GM19099 (cell line): ENCODE results near the gene PDAP1.

Experiments
- POLR2A ChIP-seq: IDR thresholded peaks from 3 replicates; pipeline ENCODE4 v1.6.1; 2011; ENCODE audit warnings: low read depth; ENCODE audit not compliant: insufficient read length; ENCODE audit errors: extremely low read depth

Gene PDAP1

DNA sequence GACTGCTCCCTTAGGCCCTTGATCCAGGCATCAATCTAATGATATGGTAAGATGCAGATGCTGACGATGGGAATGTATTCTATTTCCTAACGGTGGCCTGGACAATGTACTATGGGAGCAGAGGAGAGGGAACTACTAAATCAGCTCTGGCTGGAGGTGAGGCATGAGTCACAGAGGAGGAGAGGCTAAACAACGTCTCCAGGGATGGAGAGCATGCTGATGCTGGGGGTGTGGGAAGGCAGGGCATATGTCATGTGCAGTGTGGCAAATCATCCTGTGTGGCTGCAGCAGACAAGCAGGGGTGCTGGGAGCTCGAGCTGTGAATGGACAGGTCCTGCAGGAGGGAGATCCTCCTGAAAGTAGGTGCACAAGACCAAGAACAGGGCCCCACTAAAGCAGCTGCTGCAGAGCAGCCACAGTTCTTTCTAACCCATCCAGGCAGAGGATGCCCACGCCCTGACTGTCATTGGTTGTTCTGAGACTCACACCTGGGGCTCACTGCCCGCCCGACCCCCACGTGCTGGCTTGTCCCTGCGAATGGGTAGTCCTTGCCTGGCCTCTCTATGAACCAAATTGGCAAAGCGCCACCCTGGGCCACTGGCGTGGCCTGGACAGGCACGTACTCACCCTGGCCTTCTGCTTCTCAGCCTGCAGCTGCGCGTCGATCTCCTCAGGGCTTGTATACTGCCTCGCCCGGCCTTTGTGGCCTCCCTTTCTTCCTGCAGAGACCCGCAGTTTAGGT, 4.0 kb downstream of the PDAP1 start:
- no peak for TF ChIP-seq POLR2A

GRCh38 chr7:99403764-99404163, 4.6 kb downstream of the PDAP1 start:
- TF ChIP-seq POLR2A = no peak

- TF ChIP-seq POLR2A = no peak
These were observed 5.5 kb downstream of the PDAP1 start for GRCh38 chr7:99402854-99403253.

DNA sequence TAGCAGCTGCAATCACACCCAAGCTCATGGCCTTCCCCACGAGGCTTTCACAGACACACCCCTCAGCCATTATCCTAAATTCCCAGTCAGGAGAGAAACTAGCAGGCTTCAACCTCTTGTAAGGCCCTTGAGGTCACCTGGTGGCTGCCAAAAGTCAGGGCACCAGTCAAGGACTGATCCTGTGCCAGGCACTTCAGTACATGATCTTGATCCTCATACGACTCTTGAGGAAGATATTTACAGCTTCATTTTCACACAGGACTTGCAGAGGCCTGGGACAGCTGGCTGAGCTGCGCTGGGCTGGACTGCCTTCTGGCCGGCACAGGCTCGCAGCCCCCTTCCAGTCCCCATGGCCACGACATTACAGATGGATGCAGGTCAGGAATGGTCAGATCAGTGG, 8.8 kb downstream of the PDAP1 start:
- TF ChIP-seq POLR2A = no peak

- TF ChIP-seq POLR2A = no peak
These were observed 9.4 kb downstream of the PDAP1 start for GRCh38 chr7:99398891-99399445.

- TF ChIP-seq POLR2A = peak; percentile 16
These were observed 11.0 kb downstream of the PDAP1 start for GRCh38 chr7:99397297-99397983.

DNA sequence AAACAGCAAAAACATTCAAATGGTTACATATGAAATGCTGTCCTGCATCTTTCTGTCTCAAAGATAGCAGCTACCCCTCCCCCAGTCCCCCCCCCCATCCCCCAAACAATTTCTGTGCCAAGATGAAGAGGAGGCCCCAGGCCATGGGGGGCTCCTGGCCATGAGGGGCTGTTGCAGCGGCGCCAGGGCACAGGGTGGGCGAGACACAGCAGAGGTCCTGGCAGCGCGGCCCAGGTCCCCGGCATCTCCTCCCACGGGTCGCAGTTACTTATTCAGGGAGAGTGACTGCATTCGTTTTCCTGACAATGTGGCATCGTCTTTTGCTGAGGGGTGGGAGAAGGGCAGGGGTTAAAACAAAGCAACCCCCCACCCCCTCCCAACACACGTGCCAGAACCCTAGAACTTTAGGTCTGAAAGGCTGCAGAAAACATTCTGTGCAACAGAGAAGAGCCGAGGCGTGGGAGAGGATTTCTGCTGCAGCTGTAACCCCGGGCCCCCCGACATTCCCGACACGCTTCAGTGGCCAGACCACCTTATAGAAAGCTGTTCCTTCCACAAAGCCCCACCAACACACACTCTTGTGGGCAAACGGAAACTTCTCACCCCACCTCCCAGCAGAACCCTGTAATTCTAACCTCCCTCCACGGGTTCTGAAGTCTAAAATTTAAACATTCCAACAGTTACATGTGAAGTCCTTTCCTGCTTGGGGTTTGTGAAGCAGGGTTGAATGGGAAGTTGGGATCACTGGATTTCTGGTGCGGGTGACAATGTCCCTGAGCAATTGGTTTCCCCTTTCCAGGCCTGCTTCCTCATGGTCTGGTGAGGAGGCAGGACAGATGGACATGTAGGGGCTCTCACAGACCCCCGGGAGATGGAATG, 11.7 kb downstream of the PDAP1 start:
- TF ChIP-seq POLR2A = no peak

GRCh38 chr7:99395616-99396327, 12.6 kb downstream of the PDAP1 start:
- no peak for TF ChIP-seq POLR2A

DNA sequence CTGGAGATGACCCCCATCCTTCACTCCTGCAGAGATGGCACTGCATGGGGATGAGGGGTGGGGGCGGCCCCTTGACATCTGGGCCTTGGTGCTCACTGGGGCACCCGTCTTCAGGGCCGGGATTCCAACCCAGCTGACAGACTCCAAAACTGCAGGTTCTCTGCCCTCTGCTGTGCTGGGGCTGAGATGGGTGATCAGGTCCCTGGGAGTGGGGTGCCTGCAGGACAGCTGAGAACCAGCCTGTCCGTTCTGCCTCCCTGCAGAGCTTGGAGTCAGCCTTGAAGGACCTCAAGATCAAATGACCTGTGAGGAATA, 14.3 kb downstream of the PDAP1 start:
- TF ChIP-seq POLR2A = no peak

- TF ChIP-seq POLR2A = no peak
These were observed 14.8 kb downstream of the PDAP1 start for GRCh38 chr7:99393355-99394187.

GRCh38 chr7:99392659-99393354, 15.6 kb downstream of the PDAP1 start:
- peak; percentile 22 for TF ChIP-seq POLR2A

DNA sequence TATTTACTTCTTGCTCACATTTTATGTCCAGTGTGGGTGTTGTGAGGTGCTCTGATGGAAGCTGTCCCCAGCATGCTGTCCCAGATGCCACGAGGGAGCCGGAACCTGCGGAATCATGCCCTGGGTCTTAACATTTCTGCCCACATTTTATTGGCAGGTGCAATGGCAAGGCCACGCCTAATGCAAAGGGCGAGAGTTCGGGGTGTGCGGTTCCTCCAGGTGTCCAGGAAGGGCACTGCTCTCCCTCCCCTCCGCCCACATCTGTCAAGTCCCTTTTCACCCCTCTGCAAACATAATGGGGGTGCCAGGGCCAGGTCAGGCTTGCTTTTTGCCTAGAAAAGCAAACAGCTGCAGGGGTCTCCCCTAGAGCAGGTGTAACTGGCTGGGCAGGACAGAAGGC, 16.4 kb downstream of the PDAP1 start:
- no peak for TF ChIP-seq POLR2A

DNA sequence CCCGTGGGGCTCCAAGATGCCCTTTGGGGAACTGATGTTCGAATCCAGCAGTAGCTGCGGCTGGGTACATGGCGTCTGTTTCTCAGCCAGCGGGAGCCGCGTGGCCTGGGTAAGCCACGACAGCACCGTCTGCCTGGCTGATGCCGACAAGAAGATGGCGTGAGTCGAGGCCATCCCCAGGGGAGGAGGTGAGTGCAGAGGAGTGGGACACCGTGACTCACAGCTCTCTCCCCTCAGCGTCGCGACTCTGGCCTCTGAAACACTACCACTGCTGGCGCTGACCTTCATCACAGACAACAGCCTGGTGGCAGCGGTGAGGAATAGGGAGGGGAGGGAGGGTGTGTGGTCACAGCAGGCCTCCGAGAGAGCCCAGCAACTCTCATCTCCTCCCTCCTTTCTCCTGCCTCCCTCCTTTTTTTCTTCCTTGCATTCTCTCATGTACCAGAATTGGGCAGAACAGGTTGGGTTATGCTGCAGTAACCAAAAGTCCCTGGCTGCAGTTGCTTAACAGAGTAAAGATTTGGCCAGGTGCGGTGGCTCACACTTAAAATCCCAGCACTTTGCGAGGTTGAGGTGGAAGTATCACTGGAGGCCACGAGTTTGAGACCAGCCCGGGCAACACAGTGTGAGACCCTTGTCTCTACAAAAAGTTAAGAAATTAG, 17.3 kb downstream of the PDAP1 start:
- TF ChIP-seq POLR2A = no peak
